Small intestine (tissue), 7 donors: ENCODE measurements around the gene FNBP1L. TPM values are rescaled to one million over a fixed set of nuclear protein-coding genes. Genes with fewer than 3 reads are reported as not detected.

Experiments
- DNase-seq, 2 donors: peaks; one replicate each; pipeline versions ENCODE4 v3.0.0 to v3.0.0-alpha.2; 2013
- FAIRE-seq: peaks from 2 replicates; lab custom pipeline; 2012; peaks lifted over from hg19 to GRCh38; lab: Jason Lieb, UNC
- H3K27ac ChIP-seq, 3 donors: one replicate each; pipeline ENCODE4 v1.5.1; 2013; ENCODE audit warnings: low read length in 2 of 3, mild to moderate bottlenecking in 2 of 3, control low read depth in 1 of 3, inconsistent platforms in 1 of 3, low read depth in 1 of 3, moderate library complexity in 1 of 3
- H3K27me3 ChIP-seq, 3 donors: one replicate each; pipeline ENCODE4 v1.6.1; 2013; ENCODE audit warnings: low read length in 3 of 3, inconsistent platforms in 1 of 3; ENCODE audit not compliant: control insufficient read depth in 3 of 3, insufficient read depth in 3 of 3
- H3K36me3 ChIP-seq, 3 donors: one replicate each; pipeline ENCODE4 v1.6.1; 2013; ENCODE audit warnings: low read length in 3 of 3, inconsistent platforms in 1 of 3, low read depth in 1 of 3, mild to moderate bottlenecking in 1 of 3, moderate library complexity in 1 of 3; ENCODE audit not compliant: control insufficient read depth in 3 of 3, insufficient read depth in 2 of 3
- H3K4me1 ChIP-seq, 3 donors: one replicate each; pipeline ENCODE4 v1.6.1; 2013; ENCODE audit warnings: low read length in 2 of 3, inconsistent platforms in 1 of 3, low read depth in 1 of 3, mild to moderate bottlenecking in 1 of 3, moderate library complexity in 1 of 3; ENCODE audit not compliant: control insufficient read depth in 3 of 3, insufficient read depth in 2 of 3
- H3K4me3 ChIP-seq, 3 donors: one replicate each; pipeline ENCODE4 v1.5.1; 2013; ENCODE audit warnings: low read length in 3 of 3, control low read depth in 1 of 3, inconsistent platforms in 1 of 3, low read depth in 1 of 3, mild to moderate bottlenecking in 1 of 3, moderate library complexity in 1 of 3
- H3K9me3 ChIP-seq, 2 donors: one replicate each; pipeline ENCODE4 v1.6.1; 2013; ENCODE audit warnings: low read depth in 1 of 2, low read length in 1 of 2; ENCODE audit not compliant: control insufficient read depth in 2 of 2, insufficient read depth in 1 of 2
- WGBS, 3 donors: extraction: QIAGEN DNeasy Blood & Tissue Kit; methylation state at CpG; one replicate each; pipeline ENCODE4 v1.1.7; 2013; 5-methylcytosine and 5-hydroxymethylcytosine counted together
- polyA plus RNA-seq, 4 donors: library from polyadenylated mRNA; stranded (reverse) in 3 of 4; unstranded in 1 of 4; fragments of 200-250 nt in 3 of 4; fragments of 120-200 nt in 1 of 4; gene quantifications; one replicate each; pipeline versions ENCODE4 v1.2.1 to v1.2.3, GENCODE V29; 2013
- donor health status: healthy with polysubstance abuse.
- donor health status: control.
- donor health status: control.
- donor health status: Bipolar disorder and iron deficiency.
- donor health status: healthy.

Gene FNBP1L
- polyA plus RNA-seq, 4 donors, result 19.7 to 68.0 (median 34.9) TPM

- Histone ChIP-seq H3K27me3 (no peaks in the 10 kb centered on the region), H3K4me3 (no peak overlapping the region), H3K4me1 (no peaks in the 10 kb centered on the region), H3K27ac (no peak overlapping the region), H3K36me3 (peaks cover 0 to 4% (median 3%) of the 10 kb centered on the region in 3 donors), H3K9me3 (no peaks in the 10 kb centered on the region)
- FAIRE-seq, result no peak
- 68 to 78% (median 71%) methylated on average over 2 of the region's 2 CpGs for WGBS, 3 donors
- no peak for DNase-seq
Observed at GRCh38 chr1:93499075-93499474, 51.2 kb downstream of the FNBP1L start.

GRCh38 chr1:93499533-93499932, 51.6 kb downstream of the FNBP1L start:
- H3K36me3 ChIP-seq, result peaks cover 0 to 4% (median 3%) of the 10 kb centered on the region in 3 donors
- 93 to 95% (median 93%) methylated on average over 4 of the region's 4 CpGs for WGBS, 3 donors
- no peak overlapping the region for H3K27ac ChIP-seq
- no peak overlapping the region for H3K4me3 ChIP-seq
- no peaks in the 10 kb centered on the region for H3K9me3 ChIP-seq
- H3K27me3 ChIP-seq, result no peaks in the 10 kb centered on the region
- H3K4me1 ChIP-seq, result no peaks in the 10 kb centered on the region
- FAIRE-seq (no peak), DNase-seq (no peak)

DNA sequence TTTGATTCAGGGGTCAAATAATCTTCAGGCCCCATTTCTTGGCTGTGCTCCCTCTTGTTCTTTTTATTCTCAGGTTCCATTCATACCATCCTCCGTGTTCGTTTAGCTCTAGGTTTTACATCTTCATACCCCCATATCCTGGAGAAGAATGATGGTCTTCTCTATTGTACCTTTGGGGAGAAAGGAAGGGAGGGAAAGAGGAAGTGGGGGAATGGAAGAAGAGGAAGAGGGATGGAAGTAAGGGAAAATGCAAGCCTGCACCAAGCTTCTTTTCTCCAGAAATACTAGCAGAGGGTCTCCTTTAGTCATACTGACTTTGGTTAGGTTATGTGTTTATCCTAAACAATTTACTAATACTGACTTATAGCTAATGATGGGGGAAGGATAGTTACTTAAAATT, 52.4 kb downstream of the FNBP1L start:
- Histone ChIP-seq H3K27me3 (no peaks in the 10 kb centered on the region), H3K9me3 (no peaks in the 10 kb centered on the region), H3K4me1 (no peaks in the 10 kb centered on the region), H3K36me3 (peaks cover 0 to 4% (median 3%) of the 10 kb centered on the region in 3 donors), H3K27ac (no peak overlapping the region), H3K4me3 (no peak overlapping the region)
- 90 to 98% (median 93%) methylated on average over 2 of the region's 2 CpGs for WGBS, 3 donors
- FAIRE-seq (no peak), DNase-seq (no peak)

DNA sequence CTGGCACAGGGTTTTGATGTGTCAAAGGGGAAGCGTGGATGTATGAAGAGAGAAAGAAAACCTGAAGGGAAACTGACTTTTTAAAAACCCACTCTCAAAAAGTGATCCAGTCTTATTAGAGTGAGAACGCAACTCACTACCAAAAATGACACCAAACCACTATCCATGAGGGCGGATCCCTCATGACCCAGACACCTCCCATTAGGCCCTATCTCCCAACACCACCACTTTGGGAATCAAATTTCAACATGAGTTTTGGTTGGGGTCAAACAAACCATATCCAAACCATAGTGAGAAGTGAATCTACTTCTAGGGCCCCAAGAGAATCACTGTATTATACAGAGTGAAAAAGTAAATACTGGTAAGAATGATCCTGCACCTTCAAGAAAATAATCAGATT, 53.5 kb downstream of the FNBP1L start:
- Histone ChIP-seq H3K4me3 (no peak overlapping the region), H3K36me3 (peaks cover 0 to 4% (median 3%) of the 10 kb centered on the region in 3 donors), H3K27ac (no peak overlapping the region), H3K4me1 (no peaks in the 10 kb centered on the region), H3K9me3 (no peaks in the 10 kb centered on the region), H3K27me3 (no peaks in the 10 kb centered on the region)
- WGBS, 3 donors, result 92 to 100% (median 96%) methylated on average over 3 of the region's 3 CpGs
- FAIRE-seq (no peak), DNase-seq (no peak)

DNA sequence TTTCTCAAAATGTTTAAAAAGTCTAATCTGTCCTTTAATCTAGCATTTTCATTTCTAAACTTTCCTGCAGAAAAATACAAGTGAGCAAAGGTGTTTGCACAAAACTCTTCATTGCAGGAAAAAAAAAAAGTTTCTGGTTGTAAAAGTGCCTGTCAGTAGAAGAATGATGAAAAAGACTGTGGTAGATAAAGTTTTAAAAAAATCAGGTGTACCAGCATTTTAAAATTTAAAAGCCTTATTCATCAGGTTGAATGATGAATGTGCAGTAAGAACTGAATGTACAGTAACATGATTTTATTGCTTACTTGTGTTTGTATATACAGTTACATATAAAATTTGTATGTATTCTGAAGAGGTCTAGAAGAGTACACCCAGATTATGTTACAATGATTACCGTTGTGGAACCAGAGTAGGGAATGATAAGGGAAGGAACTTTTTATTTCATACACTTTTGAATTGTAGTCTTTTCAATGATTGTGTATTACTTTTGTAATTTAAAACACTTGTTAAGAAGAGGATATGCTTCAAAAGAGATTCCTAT, 54.0 kb downstream of the FNBP1L start:
- Histone ChIP-seq H3K4me1 (no peaks in the 10 kb centered on the region), H3K4me3 (no peak overlapping the region), H3K27me3 (no peaks in the 10 kb centered on the region), H3K27ac (no peak overlapping the region), H3K9me3 (no peaks in the 10 kb centered on the region), H3K36me3 (peaks cover 0 to 4% (median 3%) of the 10 kb centered on the region in 3 donors)
- FAIRE-seq (no peak), DNase-seq (no peak)
- WGBS, 3 donors, result 40 to 65% (median 57%) methylated on average over 1 of the region's 1 CpG

DNA sequence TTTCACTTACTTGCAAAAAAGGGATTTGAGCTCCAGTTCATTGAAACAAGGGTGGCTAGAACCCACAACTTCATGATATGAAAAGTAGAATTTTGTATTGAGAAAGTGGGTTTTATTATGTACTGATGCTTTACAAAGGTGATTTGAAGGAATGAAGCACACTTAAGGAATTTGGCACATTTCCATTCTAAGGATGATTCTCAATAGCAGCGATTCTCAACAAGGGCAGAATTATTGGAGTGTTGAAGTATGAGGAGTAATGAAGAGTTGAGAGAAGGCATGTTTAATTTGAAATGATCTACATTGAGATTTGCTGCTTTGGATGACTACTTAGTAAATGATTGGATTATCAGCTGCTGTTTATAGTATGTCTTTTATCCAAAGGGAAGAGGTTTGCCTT, 54.7 kb downstream of the FNBP1L start:
- DNase-seq, result no peak
- Histone ChIP-seq H3K9me3 (no peaks in the 10 kb centered on the region), H3K27ac (no peak overlapping the region), H3K36me3 (peaks cover 0 to 5% (median 3%) of the 10 kb centered on the region in 3 donors), H3K4me3 (no peak overlapping the region), H3K27me3 (no peaks in the 10 kb centered on the region), H3K4me1 (no peaks in the 10 kb centered on the region)
- FAIRE-seq, result no peak
- WGBS, 3 donors, result 86 to 100% (median 94%) methylated on average over 1 of the region's 1 CpG

GRCh38 chr1:93503163-93503562, 55.2 kb downstream of the FNBP1L start:
- DNase-seq, result no peak
- Histone ChIP-seq H3K4me1 (no peaks in the 10 kb centered on the region), H3K27ac (no peak overlapping the region), H3K36me3 (peaks cover 0 to 11% (median 3%) of the 10 kb centered on the region in 3 donors), H3K27me3 (no peaks in the 10 kb centered on the region), H3K4me3 (no peak overlapping the region), H3K9me3 (peaks cover 0 to 3% of the 10 kb centered on the region in 2 donors)
- FAIRE-seq, result no peak
- 90 to 91% (median 91%) methylated on average over 3 of the region's 3 CpGs for WGBS, 3 donors

DNA sequence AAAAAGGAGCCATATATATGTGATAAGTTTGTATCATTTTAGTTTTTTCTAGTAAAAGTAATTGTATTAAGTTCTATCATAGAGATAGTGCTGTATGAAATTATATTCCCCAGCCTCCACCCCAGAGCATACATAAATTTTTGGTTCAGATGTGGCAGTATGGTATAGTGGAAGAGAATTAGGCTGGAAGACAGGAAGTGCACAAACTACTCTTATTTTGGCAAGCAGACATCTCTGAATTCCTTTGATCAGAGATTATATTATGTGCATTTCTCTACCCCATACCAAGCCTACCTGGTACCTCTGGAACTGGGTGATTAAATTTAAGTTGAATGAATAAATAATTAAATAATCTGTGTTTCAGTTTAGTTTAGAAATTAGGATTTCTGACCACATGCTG, 55.9 kb downstream of the FNBP1L start:
- FAIRE-seq (no peak), DNase-seq (no peak)
- no peak overlapping the region for H3K4me3 ChIP-seq
- H3K36me3 ChIP-seq, result peaks cover 0 to 11% (median 3%) of the 10 kb centered on the region in 3 donors
- no peak overlapping the region for H3K27ac ChIP-seq
- H3K27me3 ChIP-seq, result no peaks in the 10 kb centered on the region
- H3K9me3 ChIP-seq, result peaks cover 0 to 3% of the 10 kb centered on the region in 2 donors
- no peaks in the 10 kb centered on the region for H3K4me1 ChIP-seq
